ENCODE data around the gene MICU1.
"Not testable (repeated sequence)": the region's sequence is repeated elsewhere in the genome, so short reads cannot be mapped to it uniquely, and the experiment has no call there.

DNA sequence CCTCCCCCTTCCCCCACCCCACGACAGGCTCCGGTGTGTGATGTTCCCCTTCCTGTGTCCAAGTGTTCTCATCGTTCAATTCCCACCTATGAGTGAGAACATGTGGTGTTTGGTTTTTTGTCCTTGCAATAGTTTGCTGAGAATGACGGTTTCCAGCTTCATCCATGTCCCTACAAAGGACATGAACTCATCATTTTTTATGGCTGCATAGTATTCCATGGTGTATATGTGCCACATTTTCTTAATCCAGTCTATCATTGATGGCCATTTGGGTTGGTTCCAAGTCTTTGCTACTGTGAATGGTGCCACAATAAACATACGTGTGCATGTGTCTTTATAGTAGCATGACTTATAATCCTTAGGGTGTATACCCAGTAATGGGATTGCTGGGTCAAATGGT, 48.3 kb upstream of the MICU1 start:
- not testable (repeated sequence) for TF ChIP-seq CTCF (IDR thresholded peaks at IDR 0.05; ENCODE audit: low read depth, low read length, poor library complexity, severe bottlenecking); EZH2phosphoT487 (IDR thresholded peaks at IDR 0.05; ENCODE audit: borderline replicate concordance, low read length)
